Measurements from ENCODE around the gene CSHL1. TPM values are rescaled to one million over a fixed set of nuclear protein-coding genes. Genes with fewer than 3 reads are reported as not detected.

CSHL1 gene
- total and polyA plus RNA-seq, 2 experiments from 2014 or later, result 0.44 TPM; not detected in 1

DNA sequence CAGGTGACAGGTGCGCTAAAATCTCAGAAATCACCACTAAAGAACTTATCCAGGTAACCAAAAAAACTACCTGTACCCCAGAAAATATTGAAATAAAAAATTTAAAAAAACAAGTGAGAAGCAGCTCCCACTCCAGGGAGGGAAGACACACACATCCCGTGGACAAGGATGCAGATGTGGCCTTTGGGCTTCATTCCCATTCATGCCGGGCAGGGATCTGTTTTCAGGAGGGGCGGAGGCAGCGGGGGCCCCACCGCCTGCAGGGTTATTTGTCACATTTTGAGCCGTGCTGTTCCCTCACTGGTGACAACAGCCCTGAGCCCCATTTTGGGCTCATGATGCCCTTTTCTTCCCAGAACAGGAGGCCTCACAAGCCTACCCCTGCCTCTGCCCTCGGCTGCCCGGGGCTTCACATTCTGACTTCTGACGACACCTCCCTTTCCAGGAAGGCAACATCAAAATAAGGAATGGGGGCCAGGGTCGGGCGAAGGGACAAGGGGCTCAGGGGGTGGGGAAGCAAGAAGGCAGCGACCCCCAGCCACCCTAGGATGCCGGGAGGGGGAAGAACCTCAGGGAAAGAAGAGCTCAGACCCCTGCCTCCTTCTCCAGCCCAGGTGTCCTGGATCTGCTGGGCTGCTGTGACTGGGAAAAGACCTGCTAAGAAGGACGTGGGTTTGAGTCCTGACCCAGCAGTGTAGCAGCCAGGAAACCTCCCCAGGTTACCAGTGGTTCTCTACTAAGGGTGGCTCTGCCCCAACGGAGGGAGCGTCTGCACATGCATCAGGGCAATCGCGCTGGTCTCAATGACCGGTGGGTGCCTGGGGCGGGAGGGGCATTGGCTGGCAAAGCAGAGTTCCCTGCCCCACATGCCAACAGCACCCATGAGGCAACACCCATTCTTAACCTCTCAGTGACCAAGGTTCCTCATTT, 23.4 kb upstream of the CSHL1 start (continued):
- TF ChIP-seq, protein P1, sequence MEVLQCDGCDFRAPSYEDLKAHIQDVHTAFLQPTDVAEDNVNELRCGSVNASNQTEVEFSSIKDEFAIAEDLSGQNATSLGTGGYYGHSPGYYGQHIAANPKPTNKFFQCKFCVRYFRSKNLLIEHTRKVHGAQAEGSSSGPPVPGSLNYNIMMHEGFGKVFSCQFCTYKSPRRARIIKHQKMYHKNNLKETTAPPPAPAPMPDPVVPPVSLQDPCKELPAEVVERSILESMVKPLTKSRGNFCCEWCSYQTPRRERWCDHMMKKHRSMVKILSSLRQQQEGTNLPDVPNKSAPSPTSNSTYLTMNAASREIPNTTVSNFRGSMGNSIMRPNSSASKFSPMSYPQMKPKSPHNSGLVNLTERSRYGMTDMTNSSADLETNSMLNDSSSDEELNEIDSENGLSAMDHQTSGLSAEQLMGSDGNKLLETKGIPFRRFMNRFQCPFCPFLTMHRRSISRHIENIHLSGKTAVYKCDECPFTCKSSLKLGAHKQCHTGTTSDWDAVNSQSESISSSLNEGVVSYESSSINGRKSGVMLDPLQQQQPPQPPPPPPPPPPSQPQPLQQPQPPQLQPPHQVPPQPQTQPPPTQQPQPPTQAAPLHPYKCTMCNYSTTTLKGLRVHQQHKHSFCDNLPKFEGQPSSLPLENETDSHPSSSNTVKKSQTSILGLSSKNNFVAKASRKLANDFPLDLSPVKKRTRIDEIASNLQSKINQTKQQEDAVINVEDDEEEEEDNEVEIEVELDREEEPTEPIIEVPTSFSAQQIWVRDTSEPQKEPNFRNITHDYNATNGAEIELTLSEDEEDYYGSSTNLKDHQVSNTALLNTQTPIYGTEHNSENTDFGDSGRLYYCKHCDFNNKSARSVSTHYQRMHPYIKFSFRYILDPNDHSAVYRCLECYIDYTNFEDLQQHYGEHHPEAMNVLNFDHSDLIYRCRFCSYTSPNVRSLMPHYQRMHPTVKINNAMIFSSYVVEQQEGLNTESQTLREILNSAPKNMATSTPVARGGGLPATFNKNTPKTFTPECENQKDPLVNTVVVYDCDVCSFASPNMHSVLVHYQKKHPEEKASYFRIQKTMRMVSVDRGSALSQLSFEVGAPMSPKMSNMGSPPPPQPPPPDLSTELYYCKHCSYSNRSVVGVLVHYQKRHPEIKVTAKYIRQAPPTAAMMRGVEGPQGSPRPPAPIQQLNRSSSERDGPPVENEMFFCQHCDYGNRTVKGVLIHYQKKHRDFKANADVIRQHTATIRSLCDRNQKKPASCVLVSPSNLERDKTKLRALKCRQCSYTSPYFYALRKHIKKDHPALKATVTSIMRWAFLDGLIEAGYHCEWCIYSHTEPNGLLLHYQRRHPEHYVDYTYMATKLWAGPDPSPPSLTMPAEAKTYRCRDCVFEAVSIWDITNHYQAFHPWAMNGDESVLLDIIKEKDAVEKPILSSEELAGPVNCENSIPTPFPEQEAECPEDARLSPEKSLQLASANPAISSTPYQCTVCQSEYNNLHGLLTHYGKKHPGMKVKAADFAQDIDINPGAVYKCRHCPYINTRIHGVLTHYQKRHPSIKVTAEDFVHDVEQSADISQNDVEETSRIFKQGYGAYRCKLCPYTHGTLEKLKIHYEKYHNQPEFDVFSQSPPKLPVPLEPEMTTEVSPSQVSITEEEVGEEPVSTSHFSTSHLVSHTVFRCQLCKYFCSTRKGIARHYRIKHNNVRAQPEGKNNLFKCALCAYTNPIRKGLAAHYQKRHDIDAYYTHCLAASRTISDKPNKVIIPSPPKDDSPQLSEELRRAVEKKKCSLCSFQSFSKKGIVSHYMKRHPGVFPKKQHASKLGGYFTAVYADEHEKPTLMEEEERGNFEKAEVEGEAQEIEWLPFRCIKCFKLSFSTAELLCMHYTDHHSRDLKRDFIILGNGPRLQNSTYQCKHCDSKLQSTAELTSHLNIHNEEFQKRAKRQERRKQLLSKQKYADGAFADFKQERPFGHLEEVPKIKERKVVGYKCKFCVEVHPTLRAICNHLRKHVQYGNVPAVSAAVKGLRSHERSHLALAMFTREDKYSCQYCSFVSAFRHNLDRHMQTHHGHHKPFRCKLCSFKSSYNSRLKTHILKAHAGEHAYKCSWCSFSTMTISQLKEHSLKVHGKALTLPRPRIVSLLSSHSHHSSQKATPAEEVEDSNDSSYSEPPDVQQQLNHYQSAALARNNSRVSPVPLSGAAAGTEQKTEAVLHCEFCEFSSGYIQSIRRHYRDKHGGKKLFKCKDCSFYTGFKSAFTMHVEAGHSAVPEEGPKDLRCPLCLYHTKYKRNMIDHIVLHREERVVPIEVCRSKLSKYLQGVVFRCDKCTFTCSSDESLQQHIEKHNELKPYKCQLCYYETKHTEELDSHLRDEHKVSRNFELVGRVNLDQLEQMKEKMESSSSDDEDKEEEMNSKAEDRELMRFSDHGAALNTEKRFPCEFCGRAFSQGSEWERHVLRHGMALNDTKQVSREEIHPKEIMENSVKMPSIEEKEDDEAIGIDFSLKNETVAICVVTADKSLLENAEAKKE (CRISPR knock-in tag; IDR thresholded peaks at IDR 0.05), result no peak
- TF ChIP-seq, protein P2, sequence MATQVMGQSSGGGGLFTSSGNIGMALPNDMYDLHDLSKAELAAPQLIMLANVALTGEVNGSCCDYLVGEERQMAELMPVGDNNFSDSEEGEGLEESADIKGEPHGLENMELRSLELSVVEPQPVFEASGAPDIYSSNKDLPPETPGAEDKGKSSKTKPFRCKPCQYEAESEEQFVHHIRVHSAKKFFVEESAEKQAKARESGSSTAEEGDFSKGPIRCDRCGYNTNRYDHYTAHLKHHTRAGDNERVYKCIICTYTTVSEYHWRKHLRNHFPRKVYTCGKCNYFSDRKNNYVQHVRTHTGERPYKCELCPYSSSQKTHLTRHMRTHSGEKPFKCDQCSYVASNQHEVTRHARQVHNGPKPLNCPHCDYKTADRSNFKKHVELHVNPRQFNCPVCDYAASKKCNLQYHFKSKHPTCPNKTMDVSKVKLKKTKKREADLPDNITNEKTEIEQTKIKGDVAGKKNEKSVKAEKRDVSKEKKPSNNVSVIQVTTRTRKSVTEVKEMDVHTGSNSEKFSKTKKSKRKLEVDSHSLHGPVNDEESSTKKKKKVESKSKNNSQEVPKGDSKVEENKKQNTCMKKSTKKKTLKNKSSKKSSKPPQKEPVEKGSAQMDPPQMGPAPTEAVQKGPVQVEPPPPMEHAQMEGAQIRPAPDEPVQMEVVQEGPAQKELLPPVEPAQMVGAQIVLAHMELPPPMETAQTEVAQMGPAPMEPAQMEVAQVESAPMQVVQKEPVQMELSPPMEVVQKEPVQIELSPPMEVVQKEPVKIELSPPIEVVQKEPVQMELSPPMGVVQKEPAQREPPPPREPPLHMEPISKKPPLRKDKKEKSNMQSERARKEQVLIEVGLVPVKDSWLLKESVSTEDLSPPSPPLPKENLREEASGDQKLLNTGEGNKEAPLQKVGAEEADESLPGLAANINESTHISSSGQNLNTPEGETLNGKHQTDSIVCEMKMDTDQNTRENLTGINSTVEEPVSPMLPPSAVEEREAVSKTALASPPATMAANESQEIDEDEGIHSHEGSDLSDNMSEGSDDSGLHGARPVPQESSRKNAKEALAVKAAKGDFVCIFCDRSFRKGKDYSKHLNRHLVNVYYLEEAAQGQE (IDR thresholded peaks at IDR 0.05; ENCODE audit: unreplicated experiment), result no peak

GRCh38 chr17:63933598-63933997, 22.5 kb upstream of the CSHL1 start:
- Histone ChIP-seq H3K27ac (ENCODE audit: low read depth) (no peak overlapping the region), H3K4me3 (no peak overlapping the region), H3K9me2 (ENCODE audit: insufficient read depth) (no peaks in the 10 kb centered on the region), H3F3A (replicated peaks; ENCODE audit: low read depth) (no peaks in the 10 kb centered on the region), H3K36me3 (ENCODE audit: insufficient read depth) (no peaks in the 10 kb centered on the region), H3K4me2 (no peak overlapping the region), H3K79me2 (replicated peaks; ENCODE audit: insufficient read depth) (no peaks in the 10 kb centered on the region), H3K27me3 (ENCODE audit: insufficient read depth) (no peaks in the 10 kb centered on the region), H3K4me1 (ENCODE audit: insufficient read depth) (peaks cover 14% of the 10 kb centered on the region; the same call in 1 of the 2 replicates), H2AFZ (no peak overlapping the region), H4K20me1 (replicated peaks; ENCODE audit: insufficient read depth) (no peaks in the 10 kb centered on the region)
- H3K27me3 Mint-ChIP-seq (ENCODE audit: insufficient read depth, low read depth, poor library complexity), result peaks cover 9% of the 10 kb centered on the region
- DNase-seq (ENCODE audit: low spot score), result no peak
- H3K4me1 Mint-ChIP-seq, result peaks cover 17% of the 10 kb centered on the region
- H3K4me3 Mint-ChIP-seq, result no peak overlapping the region
- no peaks in the 10 kb centered on the region for H3K36me3 Mint-ChIP-seq (ENCODE audit: low read depth)
- H3K27ac Mint-ChIP-seq, result no peak overlapping the region
- ATAC-seq, result no peak
- H3K9me3 Mint-ChIP-seq, result no peaks in the 10 kb centered on the region
- TF ChIP-seq NANOG (IDR thresholded peaks at IDR 0.05; ENCODE audit: borderline replicate concordance) (no peak), JUNB (IDR thresholded peaks at IDR 0.05; ENCODE audit: unreplicated experiment) (no peak), ZNF114 (CRISPR knock-in tag; IDR thresholded peaks at IDR 0.05) (no peak), CTCF (conservative IDR thresholded peaks at IDR 0.05; ENCODE audit: low read depth in 2 of 2) (no peak)
